Parathyroid adenoma (tissue), 2 donors: ENCODE data around the gene APOBR.
A peak's percentile ranks its signal among the peaks of the same experiment; 100 is the strongest.

Experiments used
- H2AFZ ChIP-seq: fragments of 300-600 bp; sonication (generic); one replicate; pipeline ENCODE4 v1.7.0; 2017; ENCODE audit warnings: antibody characterized with exemption, mild to moderate bottlenecking
- H3K27ac ChIP-seq: fragments of 300-600 bp; sonication (generic); one replicate; pipeline ENCODE4 v1.7.0; 2017
- H3K27me3 ChIP-seq: fragments of 300-600 bp; sonication (generic); one replicate; pipeline ENCODE4 v1.7.0; 2017; ENCODE audit warnings: low read length; ENCODE audit not compliant: control insufficient read depth, insufficient read depth
- H3K36me3 ChIP-seq: fragments of 300-600 bp; sonication (generic); one replicate; pipeline ENCODE4 v1.7.0; 2017; ENCODE audit warnings: low read length; ENCODE audit not compliant: control insufficient read depth, insufficient read depth
- H3K4me1 ChIP-seq: fragments of 300-600 bp; sonication (generic); one replicate; pipeline ENCODE4 v1.7.0; 2017; ENCODE audit warnings: control low read depth
- H3K4me2 ChIP-seq: fragments of 300-600 bp; sonication (generic); one replicate; pipeline ENCODE4 v1.7.0; 2017; ENCODE audit warnings: low read length
- H3K4me3 ChIP-seq: fragments of 300-600 bp; sonication (generic); one replicate; pipeline ENCODE4 v1.7.0; 2017; ENCODE audit warnings: low read depth, low read length
- H3K79me2 ChIP-seq: fragments of 300-600 bp; sonication (generic); one replicate; pipeline ENCODE4 v1.7.0; 2017; ENCODE audit warnings: control low read depth
- H3K9ac ChIP-seq: fragments of 300-600 bp; sonication (generic); one replicate; pipeline ENCODE4 v1.7.0; 2017; ENCODE audit warnings: mild to moderate bottlenecking
- H3K9me3 ChIP-seq: fragments of 300-600 bp; sonication (generic); one replicate; pipeline ENCODE4 v1.7.0; 2017; ENCODE audit warnings: low read length; ENCODE audit not compliant: control insufficient read depth
- TF ChIP-seq, protein P1 (sequence below): fragments of 300-600 bp; sonication (generic); IDR thresholded peaks from one replicate; pipeline ENCODE4 v1.7.0; 2017; ENCODE audit warnings: antibody characterized with exemption, mild to moderate bottlenecking
- donor health status: primary hyperparathyroidism.

Gene APOBR

DNA sequence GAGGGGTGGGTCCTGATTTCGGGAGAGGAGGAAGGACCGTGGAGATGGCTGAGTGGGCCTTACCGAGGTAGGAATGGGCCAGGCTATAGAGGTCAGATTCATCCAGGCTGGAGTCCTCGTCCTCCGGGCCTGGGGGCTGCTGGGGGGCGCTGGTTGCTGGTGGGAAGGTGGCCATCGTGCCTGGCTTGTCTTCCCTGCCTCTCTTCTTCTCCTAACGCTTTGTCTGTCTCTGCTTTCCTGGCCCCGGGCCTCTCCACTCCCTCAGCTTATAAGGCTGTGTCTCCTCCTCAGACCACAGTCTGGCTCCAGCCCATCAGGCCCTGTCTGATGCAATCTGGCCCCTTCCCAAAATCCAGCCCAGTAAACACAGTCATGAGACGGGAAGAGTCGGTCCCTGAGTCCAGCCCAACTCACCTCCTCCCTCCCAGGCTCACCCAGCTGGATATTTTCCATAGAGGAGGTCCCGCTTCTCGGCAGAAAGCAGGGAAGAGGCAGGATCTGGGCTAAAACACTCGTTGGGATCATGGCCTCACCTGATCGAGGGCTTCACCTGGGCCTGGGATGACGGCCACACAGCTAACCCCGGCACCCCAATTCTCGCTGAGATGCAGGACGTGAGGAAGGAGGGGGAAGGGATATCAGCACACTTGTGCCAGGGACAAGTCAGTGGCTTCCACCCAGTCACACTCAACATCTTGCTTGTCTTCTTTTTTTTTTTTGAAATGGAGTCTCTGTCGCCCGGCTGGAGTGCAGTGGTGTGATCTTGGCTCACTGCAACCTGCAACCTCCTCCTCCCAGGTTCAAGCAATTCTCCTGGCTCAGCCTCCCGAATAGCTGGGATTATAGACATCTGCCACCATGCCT is 44.5 kb downstream of the APOBR start, which contains the start of gene NUPR1:
Gene NUPR1 (minus strand): TSS at position 242 of the 864 bp plus-strand sequence. CDS start 67 bp downstream, at position 175.
- no peaks in the 10 kb centered on the region for H3K79me2 ChIP-seq

DNA sequence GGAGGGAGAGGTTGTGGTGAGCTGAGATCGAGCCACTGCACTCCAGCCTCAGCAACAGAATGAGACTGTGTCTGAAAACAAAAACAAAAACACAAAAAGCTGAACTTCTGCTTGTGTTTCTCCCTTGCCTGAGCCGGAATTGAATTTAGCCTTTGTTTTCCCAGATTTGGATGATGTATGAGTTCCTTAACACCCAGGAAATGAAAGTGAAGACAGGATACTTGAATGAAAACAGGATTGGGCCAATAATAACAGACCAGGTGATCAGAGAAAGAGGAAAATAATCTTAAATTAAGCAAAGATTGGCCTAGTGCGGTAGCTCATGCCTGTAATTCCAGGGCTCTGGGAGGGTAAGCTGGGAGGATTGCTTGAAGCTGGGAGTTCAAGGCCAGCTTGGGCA is 45.9 kb downstream of the APOBR start:
- Histone ChIP-seq H3K9ac (no peak overlapping the region), H3K79me2 (no peaks in the 10 kb centered on the region), H3K4me1 (peaks cover 3% of the 10 kb centered on the region)

More for the DNA sequence above, 44.5 kb downstream of the APOBR start, which contains the start of gene NUPR1:
- no peaks in the 10 kb centered on the region for H3K36me3 ChIP-seq
- H3K4me3 ChIP-seq, result no peak within 1 kb of the TSS
- H3K9ac ChIP-seq, result no peak within 1 kb of the TSS
- TF ChIP-seq, protein P1, sequence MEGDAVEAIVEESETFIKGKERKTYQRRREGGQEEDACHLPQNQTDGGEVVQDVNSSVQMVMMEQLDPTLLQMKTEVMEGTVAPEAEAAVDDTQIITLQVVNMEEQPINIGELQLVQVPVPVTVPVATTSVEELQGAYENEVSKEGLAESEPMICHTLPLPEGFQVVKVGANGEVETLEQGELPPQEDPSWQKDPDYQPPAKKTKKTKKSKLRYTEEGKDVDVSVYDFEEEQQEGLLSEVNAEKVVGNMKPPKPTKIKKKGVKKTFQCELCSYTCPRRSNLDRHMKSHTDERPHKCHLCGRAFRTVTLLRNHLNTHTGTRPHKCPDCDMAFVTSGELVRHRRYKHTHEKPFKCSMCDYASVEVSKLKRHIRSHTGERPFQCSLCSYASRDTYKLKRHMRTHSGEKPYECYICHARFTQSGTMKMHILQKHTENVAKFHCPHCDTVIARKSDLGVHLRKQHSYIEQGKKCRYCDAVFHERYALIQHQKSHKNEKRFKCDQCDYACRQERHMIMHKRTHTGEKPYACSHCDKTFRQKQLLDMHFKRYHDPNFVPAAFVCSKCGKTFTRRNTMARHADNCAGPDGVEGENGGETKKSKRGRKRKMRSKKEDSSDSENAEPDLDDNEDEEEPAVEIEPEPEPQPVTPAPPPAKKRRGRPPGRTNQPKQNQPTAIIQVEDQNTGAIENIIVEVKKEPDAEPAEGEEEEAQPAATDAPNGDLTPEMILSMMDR, result no peak
- no peaks in the 10 kb centered on the region for H3K27me3 ChIP-seq
- no peak within 1 kb of the TSS for H3K4me2 ChIP-seq
- no peaks in the 10 kb centered on the region for H3K9me3 ChIP-seq
- peak within 1 kb of the TSS; percentile 68 for H2AFZ ChIP-seq
- H3K4me1 ChIP-seq, result peaks cover 3% of the 10 kb centered on the region
- H3K27ac ChIP-seq, result peak within 1 kb of the TSS; percentile 4

DNA sequence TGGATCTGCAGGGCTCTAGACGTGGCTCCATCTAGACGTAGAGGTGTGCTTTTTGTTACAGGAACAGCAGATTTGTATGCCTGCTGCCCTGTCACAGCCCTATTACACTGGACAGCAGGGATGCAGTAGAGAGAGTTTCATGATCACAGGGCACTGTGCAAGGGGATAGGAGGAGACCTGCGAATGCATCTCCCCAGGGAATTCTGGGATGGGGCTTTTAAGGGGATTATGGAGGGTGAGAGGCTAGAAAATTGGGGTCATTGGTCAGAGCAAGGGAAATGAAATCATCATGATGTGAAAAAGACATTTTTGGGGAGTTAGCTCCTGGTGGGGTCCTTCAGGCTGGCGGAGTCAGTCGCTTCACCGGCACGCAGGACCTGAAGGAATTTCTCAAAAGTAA is 48.2 kb downstream of the APOBR start:
- TF ChIP-seq, protein P1, result no peak
- no peak overlapping the region for H3K27ac ChIP-seq

More for the DNA sequence above, 45.9 kb downstream of the APOBR start:
- H3K4me3 ChIP-seq, result no peak overlapping the region
- no peak overlapping the region for H3K27ac ChIP-seq
- no peaks in the 10 kb centered on the region for H3K9me3 ChIP-seq
- TF ChIP-seq, protein P1, result no peak
- H2AFZ ChIP-seq, result peak overlapping the region; percentile 28
- H3K27me3 ChIP-seq, result no peaks in the 10 kb centered on the region
- no peak overlapping the region for H3K4me2 ChIP-seq
- H3K36me3 ChIP-seq, result no peaks in the 10 kb centered on the region

DNA sequence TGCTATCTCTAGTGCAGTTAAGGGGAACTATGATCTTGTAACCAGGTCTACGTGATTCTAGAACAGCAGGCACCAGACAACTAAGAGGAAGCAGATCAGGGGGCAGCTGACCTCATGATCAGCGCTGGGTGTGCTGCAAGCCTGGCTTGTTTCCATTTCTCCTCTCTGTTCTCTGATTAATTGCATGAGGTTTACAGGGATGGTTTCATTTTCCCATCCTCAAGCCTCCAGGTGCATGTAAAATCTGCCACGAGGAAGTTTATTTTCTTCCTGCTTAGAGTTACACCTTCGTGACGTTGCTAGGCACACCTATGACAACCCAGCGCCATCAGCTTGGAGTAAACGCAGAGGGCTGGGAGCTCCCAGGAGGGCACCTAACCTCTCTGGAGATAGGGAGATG is 48.6 kb downstream of the APOBR start:
- H3K79me2 ChIP-seq, result no peaks in the 10 kb centered on the region

More for the DNA sequence above, 48.2 kb downstream of the APOBR start:
- Histone ChIP-seq H3K4me3 (no peak overlapping the region), H3K4me1 (peaks cover 3% of the 10 kb centered on the region), H3K9me3 (no peaks in the 10 kb centered on the region), H3K4me2 (no peak overlapping the region), H3K36me3 (no peaks in the 10 kb centered on the region), H2AFZ (no peak overlapping the region), H3K27me3 (no peaks in the 10 kb centered on the region), H3K9ac (no peak overlapping the region), H3K79me2 (no peaks in the 10 kb centered on the region)

More for the DNA sequence above, 48.6 kb downstream of the APOBR start:
- Histone ChIP-seq H3K27ac (no peak overlapping the region), H3K9me3 (no peaks in the 10 kb centered on the region), H3K27me3 (no peaks in the 10 kb centered on the region), H3K4me1 (peaks cover 3% of the 10 kb centered on the region), H2AFZ (no peak overlapping the region), H3K4me3 (no peak overlapping the region), H3K4me2 (no peak overlapping the region), H3K36me3 (no peaks in the 10 kb centered on the region), H3K9ac (no peak overlapping the region)
- TF ChIP-seq, protein P1, result no peak
